ENCODE measurements around the gene HOXD11.
A peak's percentile ranks its signal among the peaks of the same experiment; 100 is the strongest.

HOXD11 gene

GRCh38 chr2:176082824-176083751 lies 24.0 kb upstream of the HOXD11 start:
- H3K27ac ChIP-seq (ENCODE audit: low read depth, low read length): no peak overlapping the region
- no peaks in the 10 kb centered on the region for H3K9me3 ChIP-seq (ENCODE audit: insufficient read depth, low read depth, low read length)
- WGBS: 1% methylated on average over 66 of the region's 66 CpGs
- H3K36me3 ChIP-seq (ENCODE audit: insufficient read depth, low read length): no peaks in the 10 kb centered on the region
- no peak overlapping the region for H3K9ac ChIP-seq (ENCODE audit: low read depth, low read length)
- peaks cover 4% of the 10 kb centered on the region; the same call in 1 of the 2 replicates for H3K4me1 ChIP-seq (ENCODE audit: insufficient read depth, low read length)
- peaks cover 99% of the 10 kb centered on the region for H3K27me3 ChIP-seq (ENCODE audit: insufficient read depth, low read length)
- H3K4me3 ChIP-seq (ENCODE audit: low read length): 0 out of 2 replicates have a peak overlapping the region, but pooled peaks have one; percentile 10

DNA sequence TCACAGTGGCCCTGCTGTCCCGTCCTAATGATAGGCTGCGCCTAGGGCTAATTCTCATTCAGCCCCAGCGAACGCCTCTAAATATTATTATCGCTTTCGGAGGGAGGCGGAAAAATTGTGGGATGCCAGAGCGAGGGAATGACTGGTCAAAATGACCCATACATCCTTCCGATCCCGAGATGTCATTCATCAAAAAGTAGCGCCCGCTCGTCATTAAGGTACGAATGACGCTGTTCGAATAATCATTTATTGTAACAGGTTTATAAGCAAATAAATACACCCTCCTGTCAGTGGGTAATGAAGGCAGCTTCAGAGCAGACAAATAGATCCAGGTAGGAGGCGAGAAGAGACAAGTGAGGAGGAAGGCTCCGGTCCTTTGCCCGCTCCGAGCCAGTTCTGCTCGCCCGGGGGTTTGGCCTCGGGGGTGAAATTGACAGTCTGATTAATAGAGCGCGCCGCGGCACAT lies 23.3 kb upstream of the HOXD11 start, which contains the start of gene EVX2:
TSS of gene EVX2 (minus strand) at position 167 of the 466 bp plus-strand sequence. CDS start 186 bp downstream, outside the sequence.
- WGBS: 5% methylated on average over 25 of the region's 27 CpGs
- Histone ChIP-seq H3K9me3 (ENCODE audit: insufficient read depth, low read depth, low read length) (no peaks in the 10 kb centered on the region), H3K9ac (ENCODE audit: low read depth, low read length) (no peak within 1 kb of the TSS), H3K36me3 (ENCODE audit: insufficient read depth, low read length) (no peaks in the 10 kb centered on the region), H3K27me3 (ENCODE audit: insufficient read depth, low read length) (peaks cover 99% of the 10 kb centered on the region), H3K4me3 (ENCODE audit: low read length) (0 out of 2 replicates have a peak within 1 kb of the TSS, but pooled peaks have one; percentile 10), H3K4me1 (ENCODE audit: insufficient read depth, low read length) (peaks cover 5% of the 10 kb centered on the region; the same call in 1 of the 2 replicates), H3K27ac (ENCODE audit: low read depth, low read length) (no peak within 1 kb of the TSS)

GRCh38 chr2:176084611-176085119 lies 22.4 kb upstream of the HOXD11 start:
- Histone ChIP-seq H3K9ac (ENCODE audit: low read depth, low read length) (no peak overlapping the region), H3K9me3 (ENCODE audit: insufficient read depth, low read depth, low read length) (no peaks in the 10 kb centered on the region)
- 2% methylated on average over 26 of the region's 26 CpGs for WGBS

GRCh38 chr2:176085120-176085788 lies 21.8 kb upstream of the HOXD11 start:
- Histone ChIP-seq H3K9ac (ENCODE audit: low read depth, low read length) (no peak overlapping the region), H3K36me3 (ENCODE audit: insufficient read depth, low read length) (no peaks in the 10 kb centered on the region), H3K4me3 (ENCODE audit: low read length) (peak overlapping the region; percentile 25; the same call in 1 of the 2 replicates), H3K9me3 (ENCODE audit: insufficient read depth, low read depth, low read length) (no peaks in the 10 kb centered on the region), H3K27ac (ENCODE audit: low read depth, low read length) (no peak overlapping the region), H3K27me3 (ENCODE audit: insufficient read depth, low read length) (peaks cover 100% of the 10 kb centered on the region), H3K4me1 (ENCODE audit: insufficient read depth, low read length) (peaks cover 6% of the 10 kb centered on the region; the same call in 1 of the 2 replicates)
- 2% methylated on average over 39 of the region's 40 CpGs for WGBS

More at GRCh38 chr2:176084611-176085119, 22.4 kb upstream of the HOXD11 start:
- Histone ChIP-seq H3K36me3 (ENCODE audit: insufficient read depth, low read length) (no peaks in the 10 kb centered on the region), H3K4me1 (ENCODE audit: insufficient read depth, low read length) (peaks cover 6% of the 10 kb centered on the region; the same call in 1 of the 2 replicates), H3K4me3 (ENCODE audit: low read length) (no peak overlapping the region), H3K27me3 (ENCODE audit: insufficient read depth, low read length) (peaks cover 99% of the 10 kb centered on the region), H3K27ac (ENCODE audit: low read depth, low read length) (no peak overlapping the region)

DNA sequence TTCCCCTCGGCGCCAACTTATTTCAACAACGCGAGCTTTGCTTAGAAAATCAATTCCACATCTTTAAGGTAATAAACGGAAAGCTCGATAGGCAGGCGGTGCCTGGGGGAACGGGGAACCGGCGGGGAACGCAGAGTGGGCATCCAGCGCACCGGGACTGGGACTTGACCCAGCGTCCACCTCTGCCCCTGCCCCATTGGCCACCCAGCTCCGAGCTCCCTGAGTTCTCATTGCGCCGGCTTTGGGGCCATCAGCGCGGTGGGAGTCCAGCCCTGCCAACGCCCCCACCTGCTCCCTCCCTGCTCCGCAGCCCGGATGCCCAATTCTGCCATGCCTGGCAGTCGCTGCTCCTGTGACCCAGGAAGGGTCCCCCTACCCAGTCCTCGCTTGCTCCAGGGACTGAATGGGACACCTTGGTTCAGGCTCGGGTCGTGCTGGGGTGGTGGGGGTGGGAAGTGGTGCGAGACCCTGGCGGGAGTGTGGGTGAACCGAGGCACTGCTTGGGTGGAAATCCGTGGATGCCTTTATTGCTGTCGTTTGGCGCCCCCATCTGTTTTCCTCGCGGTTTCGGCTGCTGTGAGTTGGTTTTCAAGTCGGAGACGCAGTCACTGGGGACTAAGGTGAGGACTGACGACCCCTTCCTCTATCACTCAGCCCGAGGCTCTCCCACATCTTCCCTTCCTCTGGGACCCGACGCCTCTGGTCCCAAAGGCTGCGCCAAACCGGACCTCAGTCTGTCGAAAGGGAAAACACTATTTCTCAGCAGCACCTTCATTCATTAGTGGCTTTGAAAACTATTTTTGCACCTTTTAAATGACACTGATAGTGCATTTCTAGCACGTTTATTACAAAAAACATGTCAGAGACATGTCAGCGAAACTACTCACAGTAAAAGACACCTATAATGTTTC lies 21.0 kb upstream of the HOXD11 start:
- Histone ChIP-seq H3K36me3 (ENCODE audit: insufficient read depth, low read length) (no peaks in the 10 kb centered on the region), H3K27me3 (ENCODE audit: insufficient read depth, low read length) (peaks cover 100% of the 10 kb centered on the region), H3K9ac (ENCODE audit: low read depth, low read length) (no peak overlapping the region), H3K9me3 (ENCODE audit: insufficient read depth, low read depth, low read length) (no peaks in the 10 kb centered on the region), H3K4me1 (ENCODE audit: insufficient read depth, low read length) (peaks cover 6% of the 10 kb centered on the region; the same call in 1 of the 2 replicates), H3K4me3 (ENCODE audit: low read length) (peak overlapping the region; percentile 25; the same call in 1 of the 2 replicates), H3K27ac (ENCODE audit: low read depth, low read length) (no peak overlapping the region)
- WGBS: 3% methylated on average over 46 of the region's 46 CpGs

- no peaks in the 10 kb centered on the region for H3K36me3 ChIP-seq (ENCODE audit: insufficient read depth, low read length)
- H3K4me1 ChIP-seq (ENCODE audit: insufficient read depth, low read length): peaks cover 6% of the 10 kb centered on the region; the same call in 1 of the 2 replicates
- H3K27ac ChIP-seq (ENCODE audit: low read depth, low read length): no peak overlapping the region
- H3K9me3 ChIP-seq (ENCODE audit: insufficient read depth, low read depth, low read length): no peaks in the 10 kb centered on the region
- H3K4me3 ChIP-seq (ENCODE audit: low read length): peak overlapping the region; percentile 38
- H3K27me3 ChIP-seq (ENCODE audit: insufficient read depth, low read length): peaks cover 100% of the 10 kb centered on the region
- WGBS: 17% methylated on average over 29 of the region's 29 CpGs
- H3K9ac ChIP-seq (ENCODE audit: low read depth, low read length): no peak overlapping the region
Measured at GRCh38 chr2:176087330-176088047, 19.6 kb upstream of the HOXD11 start.

GRCh38 chr2:176088048-176088936 lies 18.8 kb upstream of the HOXD11 start:
- H3K36me3 ChIP-seq (ENCODE audit: insufficient read depth, low read length): no peaks in the 10 kb centered on the region
- peaks cover 6% of the 10 kb centered on the region; the same call in 1 of the 2 replicates for H3K4me1 ChIP-seq (ENCODE audit: insufficient read depth, low read length)
- H3K9me3 ChIP-seq (ENCODE audit: insufficient read depth, low read depth, low read length): no peaks in the 10 kb centered on the region
- WGBS: under 1% methylated on average over 48 of the region's 49 CpGs
- H3K4me3 ChIP-seq (ENCODE audit: low read length): peak overlapping the region; percentile 38
- H3K27ac ChIP-seq (ENCODE audit: low read depth, low read length): no peak overlapping the region
- peaks cover 100% of the 10 kb centered on the region for H3K27me3 ChIP-seq (ENCODE audit: insufficient read depth, low read length)
- H3K9ac ChIP-seq (ENCODE audit: low read depth, low read length): no peak overlapping the region

DNA sequence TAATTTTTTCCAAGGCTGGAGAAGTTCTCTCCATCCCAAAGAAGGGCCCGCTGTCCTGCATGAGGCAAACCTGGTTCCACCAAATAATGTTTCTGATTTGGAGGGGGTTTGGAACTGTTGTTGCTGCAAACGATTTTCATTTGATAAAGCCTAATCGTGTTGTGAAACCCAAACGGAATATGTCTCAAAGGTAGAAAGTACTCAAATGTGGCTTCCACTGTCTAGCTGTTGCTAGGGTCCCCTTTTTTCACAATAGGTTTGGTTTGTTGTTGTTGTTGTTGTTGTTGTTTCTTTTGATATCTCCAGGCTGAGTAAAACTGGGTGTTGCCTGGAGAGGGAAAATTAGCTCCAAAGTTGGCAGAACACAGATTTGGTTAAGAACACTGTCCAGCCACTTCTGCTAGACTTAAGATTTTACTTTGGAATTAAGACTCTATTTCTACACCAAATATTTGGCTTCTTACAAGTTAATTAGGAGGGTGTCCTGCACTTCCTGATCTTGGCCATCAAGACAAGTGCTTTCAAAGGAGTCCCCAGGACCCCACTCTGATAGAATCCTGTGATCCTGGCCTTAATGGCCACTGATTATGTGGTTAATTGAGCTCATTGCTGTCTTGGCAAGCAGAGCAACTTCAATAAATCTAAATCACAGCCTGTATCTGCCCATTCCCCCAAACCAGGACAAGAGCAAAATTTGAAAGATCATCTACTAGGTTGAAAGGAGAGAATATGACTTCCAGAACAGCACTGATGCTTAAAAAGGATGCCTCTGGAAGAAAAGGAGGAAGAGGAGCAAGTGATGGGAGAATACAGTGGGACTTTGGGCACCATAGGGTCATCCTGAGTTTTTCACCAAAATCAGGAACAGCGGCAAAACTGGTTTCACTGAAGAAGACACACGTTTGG lies 17.9 kb upstream of the HOXD11 start:
- Histone ChIP-seq H3K9ac (ENCODE audit: low read depth, low read length) (no peak overlapping the region), H3K9me3 (ENCODE audit: insufficient read depth, low read depth, low read length) (no peaks in the 10 kb centered on the region), H3K27ac (ENCODE audit: low read depth, low read length) (no peak overlapping the region), H3K27me3 (ENCODE audit: insufficient read depth, low read length) (peaks cover 100% of the 10 kb centered on the region), H3K4me3 (ENCODE audit: low read length) (no peak overlapping the region), H3K4me1 (ENCODE audit: insufficient read depth, low read length) (peaks cover 6% of the 10 kb centered on the region; the same call in 1 of the 2 replicates), H3K36me3 (ENCODE audit: insufficient read depth, low read length) (no peaks in the 10 kb centered on the region)
- 19% methylated on average over 6 of the region's 6 CpGs for whole genome bisulfite sequencing
